A549 (cell line): Measurements from ENCODE around the gene SOX11. TPM values are rescaled to one million over a fixed set of nuclear protein-coding genes. Genes with fewer than 3 reads are reported as not detected.

Source experiments
- ATAC-seq, 2 experiments: fragments of 200-7000 bp in 1 of 2; fragments of >200 bp in 1 of 2; cut with Nextera tagmentation in 1 of 2; cut with Tn5 transposase in 1 of 2; 3 replicates each; pipeline versions ENCODE4 v1.8.0 to v1.9.1; 2018 to 2020; ENCODE audit warnings: mild to moderate bottlenecking in 1 of 2, moderate library complexity in 1 of 2
- CTCF ChIA-PET: fragments of 300-600 bp; sonication (Branson Sonifier 250); formaldehyde crosslinking; extraction: SDS; loops from one replicate; lab custom pipeline; 2021; ENCODE audit warnings: antibody characterized with exemption, inconsistent platforms; lab: Yijun Ruan, JAX
- POLR2A ChIA-PET: fragments of 350-600 bp; formaldehyde crosslinking; extraction: SDS; loops from one replicate; lab custom pipeline; 2021; ENCODE audit warnings: antibody characterized with exemption, inconsistent platforms; lab: Yijun Ruan, JAX
- DNase-seq, 2 experiments: peaks; one replicate each; pipeline versions ENCODE4 v3.0.0 to v3.0.0-alpha.2; 2011 to 2016; ENCODE audit warnings: low read depth in 1 of 2, low spot score in 1 of 2
- FAIRE-seq: peaks from 2 replicates; lab custom pipeline; 2011; peaks lifted over from hg19 to GRCh38; lab: Jason Lieb, UNC
- H3K27ac ChIP-seq, 2 experiments: fragments of >200 bp; sonication (Bioruptor Twin); formaldehyde crosslinking; 3 replicates each; pipeline ENCODE4 v1.5.1; 2016 to 2017
- H3K4me1 ChIP-seq: fragments of >200 bp; sonication (Bioruptor Twin); formaldehyde crosslinking; 3 replicates; pipeline ENCODE4 v1.6.1; 2016
- H3K4me2 ChIP-seq: fragments of >200 bp; sonication (Bioruptor Twin); formaldehyde crosslinking; 3 replicates; pipeline ENCODE4 v1.6.1; 2016
- H3K4me3 ChIP-seq: fragments of >200 bp; sonication (Bioruptor Twin); formaldehyde crosslinking; 3 replicates; pipeline ENCODE4 v1.5.1; 2016
- H3K9me3 ChIP-seq: fragments of >200 bp; sonication (Bioruptor Twin); formaldehyde crosslinking; 3 replicates; pipeline ENCODE4 v1.6.1; 2016
- BCL3 ChIP-seq: fragments of >200 bp; sonication (Bioruptor Twin); formaldehyde crosslinking; IDR thresholded peaks from 3 replicates; pipeline ENCODE4 v1.6.1; 2016
- CEBPB ChIP-seq, 2 experiments: fragments of >200 bp in 1 of 2; sonication (Bioruptor Twin) in 1 of 2; formaldehyde crosslinking in 1 of 2; IDR thresholded peaks; 2 replicates each; pipeline ENCODE4 v1.6.1; 2012 to 2016
- EHMT2 ChIP-seq: fragments of 200-600 bp; sonication (generic); IDR thresholded peaks from 2 replicates; pipeline ENCODE4 v1.6.1; 2016; ENCODE audit warnings: antibody characterized with exemption, low read depth, mild to moderate bottlenecking, moderate library complexity
- ELK1 ChIP-seq: fragments of 150-350 bp; IDR thresholded peaks from 2 replicates; pipeline ENCODE4 v1.6.1; 2014; ENCODE audit warnings: low read depth, mild to moderate bottlenecking, low read length
- FOSL2 ChIP-seq, 2 experiments: fragments of 450-650 bp in 1 of 2; fragments of >200 bp in 1 of 2; sonication (Bioruptor Twin) in 1 of 2; formaldehyde crosslinking; IDR thresholded peaks; 2 replicates each; pipeline versions ENCODE4 v1.5.0 to v1.6.1; 2016 to 2020; ENCODE audit warnings: mild to moderate bottlenecking in 1 of 2, moderate library complexity in 1 of 2
- HDAC2 ChIP-seq: fragments of 200-600 bp; sonication (generic); IDR thresholded peaks from 2 replicates; pipeline ENCODE4 v1.6.1; 2016
- HMGXB4 ChIP-seq: fragments of 250-450 bp; sonication (Bioruptor Pico); IDR thresholded peaks from 2 replicates; pipeline ENCODE4 v1.5.0; 2021; ENCODE audit warnings: mild to moderate bottlenecking, moderate library complexity, borderline replicate concordance
- HOXB5 ChIP-seq: fragments of 250-450 bp; sonication (Bioruptor Pico); IDR thresholded peaks from 2 replicates; pipeline ENCODE4 v1.5.0; 2020; ENCODE audit warnings: mild to moderate bottlenecking, moderate library complexity
- KDM5A ChIP-seq: fragments of 200-600 bp; sonication (generic); IDR thresholded peaks from 2 replicates; pipeline ENCODE4 v1.6.1; 2016; ENCODE audit warnings: antibody characterized with exemption, mild to moderate bottlenecking
- PBX3 ChIP-seq: IDR thresholded peaks from 2 replicates; pipeline ENCODE4 v1.6.1; 2012
- POLR2A ChIP-seq: IDR thresholded peaks from 2 replicates; pipeline ENCODE4 v1.6.1; 2012; ENCODE audit warnings: mild to moderate bottlenecking, low read length
- POLR2AphosphoS2 ChIP-seq: conservative IDR thresholded peaks from 2 replicates; pipeline ENCODE4 v1.6.1; 2012; ENCODE audit warnings: low read length, improper control_type of control experiment, inconsistent platforms
- REST ChIP-seq: fragments of 200-600 bp; sonication (generic); IDR thresholded peaks from 2 replicates; pipeline ENCODE4 v1.6.1; 2016; ENCODE audit warnings: antibody characterized with exemption, mild to moderate bottlenecking, moderate library complexity
- RFX5 ChIP-seq: fragments of 450-650 bp; IDR thresholded peaks from 2 replicates; pipeline ENCODE4 v1.7.1; 2014; ENCODE audit warnings: antibody characterized with exemption, mild to moderate bottlenecking, moderate library complexity
- SMC3 ChIP-seq: fragments of >200 bp; sonication (Bioruptor Twin); formaldehyde crosslinking; IDR thresholded peaks from 3 replicates; pipeline ENCODE4 v1.6.1; 2018; ENCODE audit warnings: inconsistent platforms
- SREBF2 ChIP-seq: fragments of 450-650 bp; IDR thresholded peaks from 2 replicates; pipeline ENCODE4 v1.6.1; 2014; ENCODE audit warnings: mild to moderate bottlenecking, moderate library complexity
- ZSCAN20 ChIP-seq: fragments of 250-450 bp; sonication (Bioruptor Pico); IDR thresholded peaks from 2 replicates; pipeline ENCODE4 v1.8.0; 2022; ENCODE audit warnings: mild to moderate bottlenecking, moderate library complexity
- WGBS: methylation state at CpG from one replicate; pipeline ENCODE4 v1.1.6; 2017; ENCODE audit errors: missing lambda C conversion rate; 5-methylcytosine and 5-hydroxymethylcytosine counted together
- polyA plus RNA-seq, 4 experiments: library from polyadenylated mRNA; depleted of rRNA in 3 of 4; stranded (reverse); fragments of >200 nt; fragmentation: RNase III in 1 of 4; extraction: RNeasy Plus Mini Kit Qiagen cat#74134 plus additional on column Dnase treatment in 1 of 4; gene quantifications; 2 replicates in 3 of 4; 3 replicates in 1 of 4; pipeline ENCODE4 v1.2.3, GENCODE V29; 2011 to 2017
- TF ChIP-seq, protein P1 (sequence below): fragments of >200 bp; sonication (Bioruptor Twin); formaldehyde crosslinking; IDR thresholded peaks from 2 replicates; pipeline ENCODE4 v1.6.1; 2016
- TF ChIP-seq, protein P2 (sequence below): fragments of 250-450 bp; sonication (Bioruptor Pico); IDR thresholded peaks from 2 replicates; pipeline ENCODE4 v1.5.0; 2020; ENCODE audit warnings: low read depth, mild to moderate bottlenecking, moderate library complexity

SOX11 gene
- polyA plus RNA-seq, 2 of the 4 experiments (the other 2 are of a cell fraction), result not detected

DNA sequence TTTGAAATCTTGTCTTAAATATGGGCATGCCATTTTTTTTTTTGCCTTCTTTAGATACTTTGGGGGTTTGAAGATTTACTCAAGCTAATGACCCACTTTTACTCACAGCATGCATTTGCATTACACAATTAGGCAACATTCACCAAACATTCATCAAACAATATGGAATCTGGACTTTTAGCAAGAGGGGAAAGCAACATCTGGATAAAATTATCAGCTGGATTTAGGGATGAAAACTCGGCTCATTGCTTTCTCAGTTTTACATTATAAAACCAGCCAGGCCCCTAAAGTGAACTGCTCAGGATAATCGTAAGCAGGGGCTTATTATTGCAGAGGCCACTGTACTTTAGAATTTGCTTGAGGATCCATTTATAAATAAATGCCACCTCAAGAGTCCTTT lies 44.7 kb downstream of the SOX11 start:
- H3K4me2 ChIP-seq, result no peak overlapping the region
- WGBS, result 1% methylated on average over 2 of the region's 2 CpGs
- DNase-seq, result no peak
- TF ChIP-seq CEBPB (IDR thresholded peaks at IDR 0.05) (no peak), HOXB5 (no peak), SMC3 (no peak), POLR2A (no peak), HMGXB4 (CRISPR knock-in tag) (no peak), FOSL2 (IDR thresholded peaks at IDR 0.05) (no peak), FOSL2 (CRISPR knock-in tag; IDR thresholded peaks at IDR 0.05) (no peak), POLR2AphosphoS2 (no peak), SREBF2 (no peak), EHMT2 (no peak), REST (no peak), KDM5A (no peak), ZSCAN20 (no peak), BCL3 (no peak), HDAC2 (no peak), ELK1 (no peak), RFX5 (no peak), PBX3 (no peak)
- TF ChIP-seq, protein P1, sequence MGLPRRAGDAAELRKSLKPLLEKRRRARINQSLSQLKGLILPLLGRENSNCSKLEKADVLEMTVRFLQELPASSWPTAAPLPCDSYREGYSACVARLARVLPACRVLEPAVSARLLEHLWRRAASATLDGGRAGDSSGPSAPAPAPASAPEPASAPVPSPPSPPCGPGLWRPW, result no peak
- TF ChIP-seq, protein P2, sequence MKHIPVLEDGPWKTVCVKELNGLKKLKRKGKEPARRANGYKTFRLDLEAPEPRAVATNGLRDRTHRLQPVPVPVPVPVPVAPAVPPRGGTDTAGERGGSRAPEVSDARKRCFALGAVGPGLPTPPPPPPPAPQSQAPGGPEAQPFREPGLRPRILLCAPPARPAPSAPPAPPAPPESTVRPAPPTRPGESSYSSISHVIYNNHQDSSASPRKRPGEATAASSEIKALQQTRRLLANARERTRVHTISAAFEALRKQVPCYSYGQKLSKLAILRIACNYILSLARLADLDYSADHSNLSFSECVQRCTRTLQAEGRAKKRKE, result no peak
- H3K4me1 ChIP-seq, result no peaks in the 10 kb centered on the region
- no peak for ATAC-seq
- no peak overlapping the region for H3K4me3 ChIP-seq
- FAIRE-seq, result no peak
- H3K27ac ChIP-seq, result no peak overlapping the region
- H3K9me3 ChIP-seq, result no peaks in the 10 kb centered on the region; the same call in 2 of the 3 replicates
- POLR2A ChIA-PET, result interaction anchor here (0.6 kb wide), 1 partner anchor 1782 kb away, joined by 4 read pairs; no protein-coding TSS in a partner anchor
- CTCF ChIA-PET, result no interaction called here
